ENCODE measurements around the gene OR5AK2. TPM values are rescaled to one million over a fixed set of nuclear protein-coding genes. Genes with fewer than 3 reads are reported as not detected.

The OR5AK2 gene, protein sequence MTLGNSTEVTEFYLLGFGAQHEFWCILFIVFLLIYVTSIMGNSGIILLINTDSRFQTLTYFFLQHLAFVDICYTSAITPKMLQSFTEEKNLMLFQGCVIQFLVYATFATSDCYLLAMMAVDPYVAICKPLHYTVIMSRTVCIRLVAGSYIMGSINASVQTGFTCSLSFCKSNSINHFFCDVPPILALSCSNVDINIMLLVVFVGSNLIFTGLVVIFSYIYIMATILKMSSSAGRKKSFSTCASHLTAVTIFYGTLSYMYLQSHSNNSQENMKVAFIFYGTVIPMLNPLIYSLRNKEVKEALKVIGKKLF
- not detected in 2 replicates for total RNA-seq (2014; rRNA removed; shearing (Covaris generic))

DNA sequence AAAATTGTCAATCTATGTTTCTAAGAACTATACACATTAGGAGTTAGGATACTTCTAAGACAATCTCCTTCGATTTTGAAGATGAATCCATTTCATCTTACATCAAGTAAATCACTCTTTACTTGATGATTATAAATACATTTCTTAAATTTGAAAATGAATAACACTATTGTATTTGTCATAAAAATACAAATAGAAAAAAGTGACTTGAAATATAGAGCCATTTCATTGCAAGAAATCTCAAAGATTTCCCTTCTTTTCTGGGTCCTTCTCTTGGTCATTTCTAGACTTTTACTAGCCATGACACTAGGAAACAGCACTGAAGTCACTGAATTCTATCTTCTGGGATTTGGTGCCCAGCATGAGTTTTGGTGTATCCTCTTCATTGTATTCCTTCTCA lies at the start of gene OR5AK2:
Gene OR5AK2 (plus strand): TSS at position 301 of the 400 bp plus-strand sequence. CDS start 0 bp downstream, at position 301.

Other genes with a start within 250 kb of the OR5AK2 start
- gene OR9G4, start 240.2 kb upstream of the OR5AK2 start, total RNA-seq (2014; rRNA removed; shearing (Covaris generic)) = not detected in 2 replicates
- gene LRRC55, start 193.0 kb downstream of the OR5AK2 start, total RNA-seq (2014; rRNA removed; shearing (Covaris generic)) = not detected in 2 replicates
- gene APLNR, start 248.3 kb downstream of the OR5AK2 start, total RNA-seq (2014; rRNA removed; shearing (Covaris generic)) = not detected in 2 replicates

Data from A375 (cell line).